ENCODE data around the gene PODXL2.

DNA sequence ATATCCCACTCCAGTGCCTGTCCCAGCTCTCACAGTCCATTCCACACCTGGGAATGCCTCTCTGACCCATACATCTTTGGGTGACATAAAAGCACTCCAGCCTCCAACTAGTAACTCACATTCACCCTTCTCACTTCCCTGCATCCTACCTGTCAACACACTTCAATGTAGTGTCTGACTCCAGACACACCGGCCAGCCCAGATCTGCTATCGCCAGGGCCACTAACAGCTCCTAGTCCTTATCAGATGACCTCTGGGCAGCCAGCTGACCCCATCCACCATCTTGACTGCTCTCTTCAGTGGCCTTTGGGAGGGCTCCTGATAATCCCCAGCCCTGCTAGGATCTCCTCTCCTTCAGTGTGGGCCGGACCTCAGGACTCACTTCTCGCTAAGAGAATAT, 33.7 kb upstream of the PODXL2 start:
- TF ChIP-seq POLR2AphosphoS5 (IDR thresholded peaks at IDR 0.05): no peak
- TF ChIP-seq, protein P1, sequence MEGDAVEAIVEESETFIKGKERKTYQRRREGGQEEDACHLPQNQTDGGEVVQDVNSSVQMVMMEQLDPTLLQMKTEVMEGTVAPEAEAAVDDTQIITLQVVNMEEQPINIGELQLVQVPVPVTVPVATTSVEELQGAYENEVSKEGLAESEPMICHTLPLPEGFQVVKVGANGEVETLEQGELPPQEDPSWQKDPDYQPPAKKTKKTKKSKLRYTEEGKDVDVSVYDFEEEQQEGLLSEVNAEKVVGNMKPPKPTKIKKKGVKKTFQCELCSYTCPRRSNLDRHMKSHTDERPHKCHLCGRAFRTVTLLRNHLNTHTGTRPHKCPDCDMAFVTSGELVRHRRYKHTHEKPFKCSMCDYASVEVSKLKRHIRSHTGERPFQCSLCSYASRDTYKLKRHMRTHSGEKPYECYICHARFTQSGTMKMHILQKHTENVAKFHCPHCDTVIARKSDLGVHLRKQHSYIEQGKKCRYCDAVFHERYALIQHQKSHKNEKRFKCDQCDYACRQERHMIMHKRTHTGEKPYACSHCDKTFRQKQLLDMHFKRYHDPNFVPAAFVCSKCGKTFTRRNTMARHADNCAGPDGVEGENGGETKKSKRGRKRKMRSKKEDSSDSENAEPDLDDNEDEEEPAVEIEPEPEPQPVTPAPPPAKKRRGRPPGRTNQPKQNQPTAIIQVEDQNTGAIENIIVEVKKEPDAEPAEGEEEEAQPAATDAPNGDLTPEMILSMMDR (IDR thresholded peaks at IDR 0.05): no peak

All from breast epithelium (tissue), 3 donors.